Measurements from ENCODE around the gene RAB44.

Gene RAB44

DNA sequence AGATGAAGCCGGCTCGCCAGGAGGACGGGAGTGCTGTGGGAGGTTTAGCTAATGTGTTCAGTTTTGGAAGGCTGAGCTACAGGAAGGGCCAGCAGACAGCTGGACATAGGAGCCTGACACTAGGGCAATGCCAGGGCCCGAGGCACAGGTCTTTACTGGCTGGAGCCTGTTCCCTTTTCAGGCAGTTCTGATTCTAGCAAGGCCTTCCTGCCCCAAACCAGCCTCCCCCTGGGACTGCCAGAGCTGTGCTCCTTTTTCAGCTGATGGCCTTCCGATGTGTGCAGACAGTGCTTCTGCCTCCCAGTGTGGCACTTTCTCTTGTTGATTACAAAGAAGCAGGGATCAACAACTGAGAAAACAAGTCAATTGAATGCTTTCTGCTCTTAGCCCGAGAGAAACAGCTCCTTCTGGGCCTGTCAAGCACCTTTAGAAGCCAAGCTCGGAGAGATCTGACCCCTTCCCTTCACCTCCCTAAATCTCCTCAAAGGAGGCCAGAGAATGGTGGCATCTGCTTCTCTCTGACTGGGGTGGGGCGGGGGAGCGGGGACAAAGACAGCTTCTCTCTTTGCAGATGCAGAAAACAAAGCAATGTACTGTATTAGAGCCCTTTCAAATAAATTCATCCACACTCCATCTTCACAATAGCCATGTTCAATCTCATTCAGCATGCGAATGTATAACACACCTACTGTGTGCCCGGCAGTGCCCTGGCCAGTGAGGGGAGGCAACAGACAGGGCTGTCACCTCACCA lies 63.2 kb downstream of the RAB44 start:
- TF ChIP-seq, protein P1, sequence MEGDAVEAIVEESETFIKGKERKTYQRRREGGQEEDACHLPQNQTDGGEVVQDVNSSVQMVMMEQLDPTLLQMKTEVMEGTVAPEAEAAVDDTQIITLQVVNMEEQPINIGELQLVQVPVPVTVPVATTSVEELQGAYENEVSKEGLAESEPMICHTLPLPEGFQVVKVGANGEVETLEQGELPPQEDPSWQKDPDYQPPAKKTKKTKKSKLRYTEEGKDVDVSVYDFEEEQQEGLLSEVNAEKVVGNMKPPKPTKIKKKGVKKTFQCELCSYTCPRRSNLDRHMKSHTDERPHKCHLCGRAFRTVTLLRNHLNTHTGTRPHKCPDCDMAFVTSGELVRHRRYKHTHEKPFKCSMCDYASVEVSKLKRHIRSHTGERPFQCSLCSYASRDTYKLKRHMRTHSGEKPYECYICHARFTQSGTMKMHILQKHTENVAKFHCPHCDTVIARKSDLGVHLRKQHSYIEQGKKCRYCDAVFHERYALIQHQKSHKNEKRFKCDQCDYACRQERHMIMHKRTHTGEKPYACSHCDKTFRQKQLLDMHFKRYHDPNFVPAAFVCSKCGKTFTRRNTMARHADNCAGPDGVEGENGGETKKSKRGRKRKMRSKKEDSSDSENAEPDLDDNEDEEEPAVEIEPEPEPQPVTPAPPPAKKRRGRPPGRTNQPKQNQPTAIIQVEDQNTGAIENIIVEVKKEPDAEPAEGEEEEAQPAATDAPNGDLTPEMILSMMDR (conservative IDR thresholded peaks at IDR 0.05; ENCODE audit: control insufficient read depth, insufficient read depth, low read depth, low read length): no peak
- no peak for DNase-seq (ENCODE audit: low read depth)
- H3K4me3 ChIP-seq (ENCODE audit: control insufficient read depth, low read depth, low read length): no peak overlapping the region

DNA sequence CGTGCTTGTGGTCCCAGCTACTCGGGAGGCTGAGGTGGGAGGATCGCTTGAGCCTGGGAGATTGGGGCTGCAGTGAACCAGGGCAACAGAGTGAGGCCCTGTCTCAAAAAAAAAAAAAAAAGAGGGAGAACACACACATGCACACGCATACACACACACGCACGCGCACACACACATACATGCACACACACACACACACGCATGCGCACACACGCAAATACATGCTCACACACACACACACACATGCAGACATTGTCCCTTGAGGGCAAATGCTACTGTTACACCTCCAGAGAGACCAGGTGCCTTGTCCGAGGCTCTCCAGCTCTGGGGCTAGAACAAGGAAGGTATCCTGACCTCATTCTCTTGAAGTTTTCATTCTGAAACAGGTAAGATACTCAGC lies 64.5 kb downstream of the RAB44 start:
- TF ChIP-seq, protein P1 (conservative IDR thresholded peaks at IDR 0.05; ENCODE audit: control insufficient read depth, insufficient read depth, low read depth, low read length): no peak
- H3K4me3 ChIP-seq (ENCODE audit: control insufficient read depth, low read depth, low read length): no peak overlapping the region
- DNase-seq (ENCODE audit: low read depth): no peak

DNA sequence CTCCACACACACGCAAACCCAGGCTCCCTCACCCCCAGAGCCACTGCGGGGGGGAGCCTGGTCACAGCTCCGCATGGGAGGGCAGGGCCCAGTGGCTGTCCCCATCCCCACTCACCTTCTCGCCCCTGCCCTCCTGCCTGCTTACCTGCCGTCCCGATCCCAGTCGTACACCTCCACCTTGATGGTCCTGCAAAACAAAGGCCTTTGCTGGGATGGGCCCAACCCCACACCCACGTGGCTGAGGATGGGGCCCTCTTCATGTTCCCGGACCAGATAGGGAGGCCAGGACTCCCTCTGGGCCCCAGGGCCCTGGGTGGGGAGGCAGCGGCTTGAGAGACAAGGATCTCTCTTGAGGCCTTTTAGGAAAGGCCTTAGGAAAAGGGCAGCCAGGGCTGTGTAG lies 67.6 kb downstream of the RAB44 start:
- DNase-seq (ENCODE audit: low read depth): no peak
- TF ChIP-seq, protein P1 (conservative IDR thresholded peaks at IDR 0.05; ENCODE audit: control insufficient read depth, insufficient read depth, low read depth, low read length): no peak
- no peak overlapping the region for H3K4me3 ChIP-seq (ENCODE audit: control insufficient read depth, low read depth, low read length)

DNA sequence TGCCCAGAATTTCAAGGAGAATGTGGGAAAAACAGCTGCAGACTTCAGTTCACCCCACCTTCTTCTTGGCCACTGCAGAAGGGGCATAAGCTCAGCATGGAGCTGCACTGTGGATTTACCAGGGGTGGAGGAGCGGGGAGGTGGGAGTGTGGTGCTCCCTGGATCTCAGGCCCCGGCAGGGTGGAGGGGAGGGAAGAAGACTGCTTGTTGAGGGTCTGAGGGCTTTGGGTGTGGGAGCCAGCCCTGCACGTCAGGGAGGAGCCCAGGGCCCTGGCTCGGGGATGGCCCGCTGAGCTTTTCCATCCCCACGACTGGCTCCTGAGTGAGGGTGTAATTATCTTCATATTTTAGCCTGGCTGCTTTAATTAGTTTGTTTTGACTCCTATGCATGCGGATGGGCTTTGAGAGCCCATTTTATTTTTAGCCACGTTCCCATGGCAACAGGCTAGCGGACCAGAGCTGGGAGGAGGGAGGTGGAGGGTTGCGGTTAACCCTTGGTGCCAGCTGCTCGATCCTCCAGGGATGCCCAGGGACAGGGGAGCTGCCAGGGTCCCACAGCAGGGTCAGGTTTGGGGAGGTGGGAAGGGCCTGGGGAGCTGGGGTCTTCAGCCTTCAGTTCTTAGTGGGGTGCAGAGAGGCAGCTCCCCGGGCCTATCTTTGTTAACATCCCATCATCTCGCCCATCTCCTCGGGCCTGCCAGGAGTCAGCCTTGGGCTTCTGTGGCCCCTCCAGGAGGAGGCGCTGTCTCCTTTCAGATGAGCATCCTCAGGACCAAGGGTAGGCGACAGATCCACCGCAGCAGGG lies 68.2 kb downstream of the RAB44 start:
- TF ChIP-seq, protein P1 (conservative IDR thresholded peaks at IDR 0.05; ENCODE audit: control insufficient read depth, insufficient read depth, low read depth, low read length): peak; percentile 95
- DNase-seq (ENCODE audit: low read depth): peak; percentile 78
- H3K4me3 ChIP-seq (ENCODE audit: control insufficient read depth, low read depth, low read length): no peak overlapping the region

DNA sequence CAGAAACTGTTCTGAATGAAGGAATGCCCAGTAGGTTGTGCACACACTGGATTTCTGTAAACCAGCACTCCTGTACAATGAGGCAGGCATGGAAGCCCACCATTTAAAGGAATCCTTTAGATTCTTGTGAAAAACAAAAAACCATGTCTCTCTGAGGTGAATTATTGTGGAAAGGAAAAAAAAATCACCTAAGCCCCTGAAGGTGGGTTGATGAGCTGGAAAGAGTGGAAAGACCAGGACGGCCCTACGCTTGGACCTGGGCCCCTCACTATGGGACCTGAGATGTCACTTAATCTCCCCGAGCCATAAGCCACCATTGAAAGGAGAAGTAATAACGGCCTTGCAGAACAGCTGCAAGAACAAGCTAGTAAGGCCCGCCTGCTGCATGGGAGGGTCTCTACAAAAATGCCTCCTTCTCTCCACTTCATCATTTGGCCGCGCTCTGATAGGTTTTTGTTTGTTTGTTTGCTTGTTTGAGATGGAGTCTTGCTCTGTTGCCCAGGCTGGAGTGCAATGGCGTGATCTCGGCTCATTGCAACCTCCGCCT lies 68.8 kb downstream of the RAB44 start:
- TF ChIP-seq, protein P1 (conservative IDR thresholded peaks at IDR 0.05; ENCODE audit: control insufficient read depth, insufficient read depth, low read depth, low read length): no peak
- no peak for DNase-seq (ENCODE audit: low read depth)
- no peak overlapping the region for H3K4me3 ChIP-seq (ENCODE audit: control insufficient read depth, low read depth, low read length)

DNA sequence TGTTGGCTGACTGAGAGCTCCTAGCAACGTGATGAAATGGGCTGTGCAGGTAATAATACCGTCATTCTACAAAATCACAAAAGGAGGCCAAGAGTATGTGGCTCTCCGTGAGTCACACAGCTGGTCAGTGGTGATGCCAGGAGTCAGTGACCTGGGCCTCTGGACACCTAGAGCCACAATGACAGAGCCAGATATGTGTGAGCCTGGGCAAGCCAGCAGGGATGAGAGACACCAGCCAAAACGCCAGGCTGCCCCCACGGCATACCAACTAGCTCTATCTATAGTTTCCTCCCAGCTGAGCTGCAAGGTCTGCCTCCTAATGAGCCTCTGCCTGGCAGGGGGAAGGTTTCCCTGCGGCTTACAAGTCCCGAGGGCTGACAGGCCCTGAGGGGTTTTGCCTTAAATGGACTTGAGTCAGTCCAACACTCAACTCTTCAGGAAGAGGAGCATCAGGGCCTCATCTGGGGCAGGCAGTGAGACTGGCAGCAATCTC lies 71.6 kb downstream of the RAB44 start:
- no peak overlapping the region for H3K4me3 ChIP-seq (ENCODE audit: control insufficient read depth, low read depth, low read length)
- TF ChIP-seq, protein P1 (conservative IDR thresholded peaks at IDR 0.05; ENCODE audit: control insufficient read depth, insufficient read depth, low read depth, low read length): no peak
- DNase-seq (ENCODE audit: low read depth): no peak

Data from fibroblast of mammary gland (primary cell).